ENCODE measurements around the gene RCC1.
"Not testable (repeated sequence)": the region's sequence is repeated elsewhere in the genome, so short reads cannot be mapped to it uniquely, and the experiment has no call there.

The RCC1 gene

DNA sequence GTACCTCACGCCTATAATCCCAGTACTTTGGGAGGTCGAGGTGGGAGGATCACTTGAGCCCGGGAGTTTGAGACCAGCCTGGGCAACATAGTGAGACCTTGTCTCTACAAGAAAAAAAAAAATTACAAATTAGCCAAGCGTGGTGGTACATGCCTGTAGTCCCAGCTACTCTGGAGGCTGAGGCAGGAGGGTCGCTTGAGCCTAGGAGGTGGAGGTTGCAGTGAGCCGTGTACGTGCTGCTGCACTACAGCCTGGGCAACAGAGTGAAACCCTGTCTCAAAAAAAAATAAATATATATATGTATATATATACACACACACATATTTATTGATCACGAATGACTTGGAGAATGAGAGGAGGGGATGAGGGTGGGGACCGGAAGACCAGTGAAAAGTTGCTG, 16.7 kb downstream of the RCC1 start:
- Histone ChIP-seq H3K4me1 (ENCODE audit: control insufficient read depth, insufficient read depth, low read length, poor library complexity, severe bottlenecking) (peaks cover 28% of the 10 kb centered on the region), H3K36me3 (ENCODE audit: control insufficient read depth, insufficient read depth, low read length) (peaks cover 28% of the 10 kb centered on the region)
- not testable (repeated sequence) for H3K27ac ChIP-seq (ENCODE audit: low read depth, low read length, severe bottlenecking); H3K4me3 ChIP-seq (ENCODE audit: extremely low read depth, insufficient read depth, low read length, poor library complexity, severe bottlenecking); H3K9me3 ChIP-seq (ENCODE audit: control insufficient read depth, low read length)
- WGBS, 2 experiments (ENCODE audit: insufficient coverage in 2 of 2), result 93 to 97% methylated on average over 3 of the region's 9 CpGs

DNA sequence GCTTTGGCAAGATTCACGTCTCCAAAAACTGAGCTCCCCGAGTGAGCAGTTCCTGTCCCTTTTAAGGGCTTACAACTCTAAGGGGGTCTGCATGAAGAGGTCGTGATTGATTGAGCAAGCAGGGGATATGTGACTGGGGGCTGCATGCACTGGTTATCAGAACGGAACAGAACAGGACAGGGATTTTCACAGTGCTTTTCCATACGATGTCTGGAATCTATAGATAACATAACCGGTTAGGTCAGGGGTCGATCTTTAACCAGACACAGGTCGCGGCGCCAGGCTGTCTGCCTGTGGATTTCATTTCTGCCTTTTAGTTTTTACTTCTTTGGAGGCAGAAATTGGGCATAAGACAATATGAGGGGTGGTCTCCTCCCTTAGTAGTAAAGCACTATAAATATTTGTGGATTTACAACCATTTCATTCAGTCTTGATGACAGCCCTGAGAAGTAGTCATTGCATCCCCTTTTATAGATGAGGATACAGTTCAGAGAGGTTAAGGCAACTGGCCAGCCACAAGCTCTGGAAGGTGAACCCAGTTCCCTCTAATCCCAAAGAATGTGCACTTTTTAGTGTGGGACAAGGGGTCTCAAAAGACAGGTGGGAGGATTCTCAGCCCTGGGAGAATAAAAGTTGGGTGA, 19.3 kb downstream of the RCC1 start:
- not testable (repeated sequence) for H3K4me3 ChIP-seq (ENCODE audit: extremely low read depth, insufficient read depth, low read length, poor library complexity, severe bottlenecking); H3K9me3 ChIP-seq (ENCODE audit: control insufficient read depth, low read length)
- peaks cover 17% of the 10 kb centered on the region for H3K4me1 ChIP-seq (ENCODE audit: control insufficient read depth, insufficient read depth, low read length, poor library complexity, severe bottlenecking)
- H3K36me3 ChIP-seq (ENCODE audit: control insufficient read depth, insufficient read depth, low read length), result peaks cover 44% of the 10 kb centered on the region
- H3K27ac ChIP-seq (ENCODE audit: low read depth, low read length, severe bottlenecking), result peak overlapping the region; percentile 78
- WGBS, 2 experiments (ENCODE audit: insufficient coverage in 2 of 2), result 85 to 96% methylated on average over 8 of the region's 10 CpGs

DNA sequence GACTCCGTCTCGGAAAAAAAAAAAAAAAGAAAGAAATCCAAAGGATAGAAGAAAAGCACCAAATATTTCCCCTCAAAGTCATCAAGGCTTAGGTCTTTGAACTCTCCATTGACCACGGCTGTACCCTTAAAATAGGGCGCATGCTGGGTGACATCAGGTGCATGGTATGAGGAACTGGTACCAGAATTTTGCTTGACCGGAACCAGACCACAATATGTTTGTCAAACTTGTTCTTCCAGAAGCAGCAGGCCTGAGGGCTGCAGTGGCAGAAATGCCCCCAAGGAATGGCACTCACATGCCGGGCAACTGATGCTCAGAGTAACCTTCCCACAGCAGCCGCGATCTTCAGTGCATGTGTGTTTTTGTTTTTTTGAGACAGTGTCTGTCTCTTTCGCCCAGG, 21.0 kb downstream of the RCC1 start:
- 88 to 100% methylated on average over 4 to 6 of the region's 9 CpGs for WGBS, 2 experiments (ENCODE audit: insufficient coverage in 2 of 2)
- Histone ChIP-seq H3K27ac (ENCODE audit: low read depth, low read length, severe bottlenecking) (no peak overlapping the region), H3K36me3 (ENCODE audit: control insufficient read depth, insufficient read depth, low read length) (peaks cover 53% of the 10 kb centered on the region), H3K4me3 (ENCODE audit: extremely low read depth, insufficient read depth, low read length, poor library complexity, severe bottlenecking) (no peak overlapping the region), H3K4me1 (ENCODE audit: control insufficient read depth, insufficient read depth, low read length, poor library complexity, severe bottlenecking) (peaks cover 13% of the 10 kb centered on the region), H3K9me3 (ENCODE audit: control insufficient read depth, low read length) (no peaks in the 10 kb centered on the region)

DNA sequence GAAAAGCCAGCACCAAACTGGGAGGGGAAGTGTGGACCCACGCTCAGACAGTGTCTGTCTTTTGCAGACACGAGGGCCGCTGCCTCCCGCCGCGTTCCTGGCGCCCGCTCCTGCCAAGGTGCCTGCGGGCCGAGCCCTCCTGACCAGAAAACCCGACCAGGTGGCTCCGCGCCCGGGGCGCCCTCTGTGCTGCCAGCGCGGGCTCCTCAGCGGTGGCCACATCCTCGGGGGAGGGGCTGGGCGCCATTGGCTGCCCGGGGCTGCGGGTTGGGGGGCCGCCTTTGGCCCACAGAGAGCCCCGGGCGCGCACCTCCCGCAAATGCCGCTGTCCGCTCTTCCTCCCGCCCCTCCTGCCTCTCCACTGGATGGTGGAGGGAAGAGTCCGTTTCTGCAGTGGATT, 24.6 kb downstream of the RCC1 start:
- Histone ChIP-seq H3K9me3 (ENCODE audit: control insufficient read depth, low read length) (no peaks in the 10 kb centered on the region), H3K27ac (ENCODE audit: low read depth, low read length, severe bottlenecking) (no peak overlapping the region), H3K36me3 (ENCODE audit: control insufficient read depth, insufficient read depth, low read length) (peaks cover 68% of the 10 kb centered on the region), H3K4me3 (ENCODE audit: extremely low read depth, insufficient read depth, low read length, poor library complexity, severe bottlenecking) (no peak overlapping the region), H3K4me1 (ENCODE audit: control insufficient read depth, insufficient read depth, low read length, poor library complexity, severe bottlenecking) (peaks cover 13% of the 10 kb centered on the region)
- 94 to 97% methylated on average over 21 to 22 of the region's 31 CpGs for WGBS, 2 experiments (ENCODE audit: insufficient coverage in 2 of 2)

DNA sequence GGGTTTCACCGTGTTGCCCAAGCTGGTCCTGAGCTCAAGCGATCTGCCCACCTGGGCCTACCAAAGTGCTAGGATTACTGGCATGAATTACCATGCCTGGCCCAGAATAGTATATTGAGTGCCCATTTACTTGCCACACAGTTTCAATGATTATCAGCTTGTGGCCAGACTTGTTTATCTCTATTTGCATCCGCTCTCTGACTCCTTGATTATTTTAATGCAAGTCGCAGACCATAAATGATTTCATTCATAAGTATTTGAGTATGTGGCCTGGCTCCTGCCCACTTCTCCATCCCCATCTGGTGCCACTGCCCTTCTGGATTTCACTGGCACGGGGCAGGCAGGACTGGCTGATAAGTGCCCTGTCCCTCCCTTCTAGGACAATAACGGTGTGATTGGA, 28.8 kb downstream of the RCC1 start:
- peaks cover 81% of the 10 kb centered on the region for H3K36me3 ChIP-seq (ENCODE audit: control insufficient read depth, insufficient read depth, low read length)
- no peak overlapping the region for H3K27ac ChIP-seq (ENCODE audit: low read depth, low read length, severe bottlenecking)
- 95 to 100% methylated on average over 4 to 5 of the region's 6 CpGs for WGBS, 2 experiments (ENCODE audit: insufficient coverage in 2 of 2)
- no peaks in the 10 kb centered on the region for H3K9me3 ChIP-seq (ENCODE audit: control insufficient read depth, low read length)
- H3K4me3 ChIP-seq (ENCODE audit: extremely low read depth, insufficient read depth, low read length, poor library complexity, severe bottlenecking), result no peak overlapping the region
- peaks cover 2% of the 10 kb centered on the region for H3K4me1 ChIP-seq (ENCODE audit: control insufficient read depth, insufficient read depth, low read length, poor library complexity, severe bottlenecking)

DNA sequence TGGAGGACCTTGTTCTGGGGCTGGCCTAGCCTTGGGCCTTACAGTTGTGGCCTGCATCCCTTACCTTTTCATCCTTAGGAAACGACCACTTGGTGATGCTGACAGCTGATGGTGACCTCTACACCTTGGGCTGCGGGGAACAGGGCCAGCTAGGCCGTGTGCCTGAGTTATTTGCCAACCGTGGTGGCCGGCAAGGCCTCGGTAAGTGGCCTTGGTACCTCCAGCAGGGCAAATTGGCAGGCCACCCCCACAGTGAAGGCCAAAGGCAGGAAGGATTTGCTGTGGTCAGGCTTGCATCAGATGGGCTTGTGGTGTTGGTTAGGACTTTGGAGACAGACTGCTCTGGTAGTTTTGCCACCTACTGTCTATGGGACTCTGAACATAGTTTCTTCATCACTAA, 29.3 kb downstream of the RCC1 start:
- Histone ChIP-seq H3K4me3 (ENCODE audit: extremely low read depth, insufficient read depth, low read length, poor library complexity, severe bottlenecking) (no peak overlapping the region), H3K36me3 (ENCODE audit: control insufficient read depth, insufficient read depth, low read length) (peaks cover 76% of the 10 kb centered on the region), H3K27ac (ENCODE audit: low read depth, low read length, severe bottlenecking) (no peak overlapping the region), H3K4me1 (ENCODE audit: control insufficient read depth, insufficient read depth, low read length, poor library complexity, severe bottlenecking) (peaks cover 2% of the 10 kb centered on the region), H3K9me3 (ENCODE audit: control insufficient read depth, low read length) (no peaks in the 10 kb centered on the region)
- WGBS, 2 experiments (ENCODE audit: insufficient coverage in 2 of 2), result 92 to 98% methylated on average over 6 of the region's 6 CpGs

DNA sequence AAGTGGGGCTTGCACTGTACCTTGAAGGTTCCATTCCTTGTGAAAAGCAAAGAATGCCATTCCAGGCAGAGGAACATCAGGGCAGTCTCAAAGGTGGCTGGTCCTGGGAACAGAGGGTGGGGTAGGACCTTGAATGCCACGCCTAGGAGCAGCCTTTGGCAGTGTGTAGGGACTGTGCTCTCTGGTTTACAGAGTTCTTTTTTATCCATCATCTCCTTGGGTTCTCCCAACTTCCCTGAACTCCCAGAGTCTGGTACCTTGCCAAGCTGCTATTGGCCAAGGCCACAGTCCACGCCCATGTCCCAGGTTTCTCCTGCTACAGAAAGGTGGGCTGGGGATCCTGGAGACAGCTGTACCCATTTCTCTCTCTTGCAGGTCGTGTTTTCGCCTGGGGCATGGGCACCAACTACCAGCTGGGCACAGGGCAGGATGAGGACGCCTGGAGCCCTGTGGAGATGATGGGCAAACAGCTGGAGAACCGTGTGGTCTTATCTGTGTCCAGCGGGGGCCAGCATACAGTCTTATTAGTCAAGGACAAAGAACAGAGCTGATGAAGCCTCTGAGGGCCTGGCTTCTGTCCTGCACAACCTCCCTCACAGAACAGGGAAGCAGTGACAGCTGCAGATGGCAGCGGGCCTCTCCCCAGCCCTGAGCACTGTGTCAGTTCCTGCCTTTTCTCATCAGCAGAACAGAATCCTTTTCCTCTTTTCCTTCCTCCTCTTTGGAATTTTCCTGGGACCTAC, 31.8 kb downstream of the RCC1 start:
- Histone ChIP-seq H3K4me3 (ENCODE audit: extremely low read depth, insufficient read depth, low read length, poor library complexity, severe bottlenecking) (no peak overlapping the region), H3K27ac (ENCODE audit: low read depth, low read length, severe bottlenecking) (peak overlapping the region; percentile 16), H3K9me3 (ENCODE audit: control insufficient read depth, low read length) (no peaks in the 10 kb centered on the region), H3K36me3 (ENCODE audit: control insufficient read depth, insufficient read depth, low read length) (peaks cover 56% of the 10 kb centered on the region), H3K4me1 (ENCODE audit: control insufficient read depth, insufficient read depth, low read length, poor library complexity, severe bottlenecking) (peaks cover 2% of the 10 kb centered on the region)
- 91 to 92% methylated on average over 5 to 7 of the region's 8 CpGs for WGBS, 2 experiments (ENCODE audit: insufficient coverage in 2 of 2)

DNA sequence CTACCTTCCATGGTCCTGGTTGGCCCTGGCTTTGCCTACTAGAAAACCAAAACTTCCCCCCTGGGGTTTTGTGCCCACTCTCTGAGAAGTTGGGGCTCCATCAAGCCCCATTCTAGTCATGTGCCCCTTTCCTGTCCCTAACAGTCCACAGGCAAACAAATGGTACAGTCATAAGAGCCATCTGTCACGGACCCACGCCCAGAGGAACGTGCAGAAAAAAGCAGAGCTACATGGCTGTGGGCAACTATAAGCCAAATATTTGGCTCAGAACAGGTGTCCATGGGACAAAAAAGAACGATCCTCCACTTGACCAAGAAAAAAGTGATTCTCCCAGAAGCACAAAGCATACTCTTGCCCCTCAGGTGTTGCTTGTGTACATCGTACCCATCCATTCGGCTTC, 32.4 kb downstream of the RCC1 start:
- Histone ChIP-seq H3K4me1 (ENCODE audit: control insufficient read depth, insufficient read depth, low read length, poor library complexity, severe bottlenecking) (peaks cover 2% of the 10 kb centered on the region), H3K9me3 (ENCODE audit: control insufficient read depth, low read length) (no peaks in the 10 kb centered on the region), H3K36me3 (ENCODE audit: control insufficient read depth, insufficient read depth, low read length) (peaks cover 52% of the 10 kb centered on the region), H3K27ac (ENCODE audit: low read depth, low read length, severe bottlenecking) (peak overlapping the region; percentile 8), H3K4me3 (ENCODE audit: extremely low read depth, insufficient read depth, low read length, poor library complexity, severe bottlenecking) (no peak overlapping the region)
- WGBS, 2 experiments (ENCODE audit: insufficient coverage in 2 of 2), result 99 to 100% methylated on average over 4 to 6 of the region's 6 CpGs

DNA sequence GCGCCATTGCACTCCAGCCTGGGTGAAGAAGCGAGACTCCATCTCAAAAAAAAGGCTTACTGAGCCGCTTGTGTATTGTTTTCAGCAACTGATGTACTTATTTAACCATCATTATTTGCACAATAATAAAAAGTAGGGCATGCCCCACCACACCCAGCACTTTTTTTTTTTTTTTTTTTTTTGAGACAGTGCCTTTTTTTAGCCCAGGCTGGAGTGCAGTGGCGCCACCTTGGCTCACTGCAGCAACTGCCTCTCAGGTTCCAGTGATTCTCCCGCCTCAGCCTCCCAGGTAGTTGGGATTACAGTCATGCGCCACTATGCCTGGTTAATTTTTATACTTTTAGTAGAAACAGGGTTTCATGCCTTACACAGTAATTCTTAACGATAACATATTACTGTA, 34.8 kb downstream of the RCC1 start:
- WGBS, 2 experiments (ENCODE audit: insufficient coverage in 2 of 2), result 94 to 100% methylated on average over 5 to 7 of the region's 7 CpGs
- Histone ChIP-seq H3K4me1 (ENCODE audit: control insufficient read depth, insufficient read depth, low read length, poor library complexity, severe bottlenecking) (peaks cover 2% of the 10 kb centered on the region), H3K27ac (ENCODE audit: low read depth, low read length, severe bottlenecking) (no peak overlapping the region), H3K36me3 (ENCODE audit: control insufficient read depth, insufficient read depth, low read length) (peaks cover 33% of the 10 kb centered on the region), H3K4me3 (ENCODE audit: extremely low read depth, insufficient read depth, low read length, poor library complexity, severe bottlenecking) (no peak overlapping the region), H3K9me3 (ENCODE audit: control insufficient read depth, low read length) (no peaks in the 10 kb centered on the region)

DNA sequence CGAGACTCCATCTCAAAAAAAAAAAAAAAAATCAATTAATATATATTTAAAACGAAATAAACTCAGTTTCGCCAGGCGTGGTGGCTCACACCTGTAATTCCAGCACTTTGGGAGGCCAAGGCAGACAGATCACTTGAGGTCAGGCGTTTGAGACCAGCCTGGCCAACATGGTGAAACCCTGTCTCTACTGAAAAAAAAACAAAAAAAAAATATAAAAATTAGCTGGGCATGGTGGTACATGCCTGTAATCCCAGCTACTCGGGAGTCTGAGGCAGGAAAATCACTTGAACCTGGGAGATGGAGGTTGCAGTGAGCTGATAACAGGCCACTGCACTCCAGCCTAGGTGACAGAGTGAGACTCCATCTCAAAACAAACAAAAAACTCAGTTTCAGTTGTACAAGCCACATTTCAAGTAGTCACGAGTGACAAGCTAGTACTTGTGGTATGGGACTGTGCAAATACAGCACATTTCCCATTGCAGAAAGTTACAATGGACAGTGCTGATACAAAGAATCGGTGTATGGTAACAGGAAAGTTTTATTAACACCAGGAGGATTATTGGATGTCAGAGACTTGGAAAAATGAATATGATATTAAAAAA, 35.7 kb downstream of the RCC1 start:
- H3K27ac ChIP-seq (ENCODE audit: low read depth, low read length, severe bottlenecking); H3K4me1 ChIP-seq (ENCODE audit: control insufficient read depth, insufficient read depth, low read length, poor library complexity, severe bottlenecking); H3K4me3 ChIP-seq (ENCODE audit: extremely low read depth, insufficient read depth, low read length, poor library complexity, severe bottlenecking); H3K9me3 ChIP-seq (ENCODE audit: control insufficient read depth, low read length): not testable (repeated sequence)
- H3K36me3 ChIP-seq (ENCODE audit: control insufficient read depth, insufficient read depth, low read length), result peaks cover 24% of the 10 kb centered on the region
- 98% methylated on average over 5 to 6 of the region's 8 CpGs for WGBS, 2 experiments (ENCODE audit: insufficient coverage in 2 of 2)

DNA sequence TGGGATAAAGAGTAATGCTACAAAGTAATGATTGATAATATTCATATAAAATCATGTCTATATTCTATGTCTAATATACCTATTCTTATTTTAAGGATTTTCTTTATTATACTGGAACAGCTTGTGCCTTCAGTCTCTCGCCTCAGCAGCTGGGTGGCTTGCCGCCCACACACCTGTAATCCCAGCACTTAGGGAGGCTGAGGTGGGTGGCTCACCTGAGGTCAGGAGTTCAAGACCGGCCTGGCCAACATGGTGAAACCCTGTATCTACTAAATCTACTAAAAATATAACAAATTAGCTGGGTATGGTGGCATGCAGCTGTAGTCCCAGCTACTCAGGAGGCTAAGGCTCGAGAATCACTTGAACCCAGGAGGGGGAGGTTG, 39.4 kb downstream of the RCC1 start:
- no peaks in the 10 kb centered on the region for H3K36me3 ChIP-seq (ENCODE audit: control insufficient read depth, insufficient read depth, low read length)
- WGBS, 2 experiments (ENCODE audit: insufficient coverage in 2 of 2), result 100% methylated on average over 3 of the region's 4 CpGs; no CpG with 5 or more reads in 1 of the 2 experiments
- no peak overlapping the region for H3K27ac ChIP-seq (ENCODE audit: low read depth, low read length, severe bottlenecking)
- no peaks in the 10 kb centered on the region for H3K9me3 ChIP-seq (ENCODE audit: control insufficient read depth, low read length)
- no peak overlapping the region for H3K4me3 ChIP-seq (ENCODE audit: extremely low read depth, insufficient read depth, low read length, poor library complexity, severe bottlenecking)
- H3K4me1 ChIP-seq (ENCODE audit: control insufficient read depth, insufficient read depth, low read length, poor library complexity, severe bottlenecking), result no peaks in the 10 kb centered on the region
